ENCODE measurements around the gene KLHL21. TPM values are rescaled to one million over a fixed set of nuclear protein-coding genes. Genes with fewer than 3 reads are reported as not detected.

Gene KLHL21
- total and polyA plus RNA-seq, 9 of the 15 experiments (the other 6 are each of a cell fraction or from before 2014, with no cell fraction given) = 2.1 to 42.1 (median 17.5) TPM

DNA sequence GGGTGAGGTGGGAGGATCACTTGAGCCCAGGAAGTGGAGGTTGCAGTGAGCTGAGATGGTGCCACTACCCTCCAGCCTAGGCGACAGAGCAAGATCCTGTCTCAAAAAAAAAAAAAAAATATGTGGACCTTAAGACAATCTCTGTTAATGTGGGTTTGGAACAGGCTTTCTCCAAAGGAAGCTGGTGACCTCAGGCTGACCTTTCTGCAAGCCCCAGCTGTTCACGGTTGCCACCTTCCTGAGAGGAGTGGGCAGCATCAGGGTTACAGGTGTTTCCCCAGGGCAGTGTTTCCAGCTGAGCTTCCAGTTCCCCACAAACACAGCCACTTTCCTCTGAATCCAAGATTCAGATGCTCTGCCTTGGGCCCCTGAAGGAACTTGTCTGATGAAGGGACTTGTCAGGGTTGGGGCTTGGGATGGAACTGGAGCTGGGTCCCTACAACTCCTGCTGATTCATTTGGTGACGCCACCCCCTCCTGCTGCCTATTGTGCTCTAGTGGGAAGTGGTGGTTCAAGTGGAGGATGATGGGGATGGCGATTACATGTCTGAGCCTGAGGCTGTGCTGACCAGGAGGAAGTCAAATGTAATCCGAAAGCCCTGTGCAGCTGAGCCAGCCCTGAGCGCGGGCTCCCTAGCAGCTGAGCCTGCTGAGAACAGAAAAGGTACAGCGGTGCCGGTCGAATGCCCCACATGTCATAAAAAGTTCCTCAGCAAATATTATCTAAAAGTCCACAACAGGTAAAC is 20.9 kb downstream of the KLHL21 start (continued):
- TF ChIP-seq HDAC2 (IDR thresholded peaks at IDR 0.05) = peak; percentile 36; the same call in 1 of the 2 replicates
- TF ChIP-seq TARDBP (IDR thresholded peaks at IDR 0.05) = no peak
- TF ChIP-seq CBX3 (IDR thresholded peaks at IDR 0.05; ENCODE audit: borderline replicate concordance in 1 of 2, low read length in 2 of 2) = no peak; a peak in 1 of 3 replicates
- TF ChIP-seq SOX6 (IDR thresholded peaks at IDR 0.05) = peak; percentile 68; the same call in 1 of the 2 replicates
- TF ChIP-seq, protein P1, sequence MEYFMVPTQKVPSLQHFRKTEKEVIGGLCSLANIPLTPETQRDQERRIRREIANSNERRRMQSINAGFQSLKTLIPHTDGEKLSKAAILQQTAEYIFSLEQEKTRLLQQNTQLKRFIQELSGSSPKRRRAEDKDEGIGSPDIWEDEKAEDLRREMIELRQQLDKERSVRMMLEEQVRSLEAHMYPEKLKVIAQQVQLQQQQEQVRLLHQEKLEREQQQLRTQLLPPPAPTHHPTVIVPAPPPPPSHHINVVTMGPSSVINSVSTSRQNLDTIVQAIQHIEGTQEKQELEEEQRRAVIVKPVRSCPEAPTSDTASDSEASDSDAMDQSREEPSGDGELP (CRISPR knock-in tag; IDR thresholded peaks at IDR 0.05; ENCODE audit: borderline replicate concordance) = peak; percentile 78
- TF ChIP-seq NFE2 (IDR thresholded peaks at IDR 0.05; ENCODE audit: low read depth) = peak; percentile 84
- TF ChIP-seq GABPB1 (CRISPR knock-in tag; IDR thresholded peaks at IDR 0.05) = peak; percentile 31; the same call in 1 of the 2 replicates
- TF ChIP-seq, protein P2, sequence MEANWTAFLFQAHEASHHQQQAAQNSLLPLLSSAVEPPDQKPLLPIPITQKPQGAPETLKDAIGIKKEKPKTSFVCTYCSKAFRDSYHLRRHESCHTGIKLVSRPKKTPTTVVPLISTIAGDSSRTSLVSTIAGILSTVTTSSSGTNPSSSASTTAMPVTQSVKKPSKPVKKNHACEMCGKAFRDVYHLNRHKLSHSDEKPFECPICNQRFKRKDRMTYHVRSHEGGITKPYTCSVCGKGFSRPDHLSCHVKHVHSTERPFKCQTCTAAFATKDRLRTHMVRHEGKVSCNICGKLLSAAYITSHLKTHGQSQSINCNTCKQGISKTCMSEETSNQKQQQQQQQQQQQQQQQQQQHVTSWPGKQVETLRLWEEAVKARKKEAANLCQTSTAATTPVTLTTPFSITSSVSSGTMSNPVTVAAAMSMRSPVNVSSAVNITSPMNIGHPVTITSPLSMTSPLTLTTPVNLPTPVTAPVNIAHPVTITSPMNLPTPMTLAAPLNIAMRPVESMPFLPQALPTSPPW (CRISPR knock-in tag; IDR thresholded peaks at IDR 0.05) = peak; percentile 18; the same call in 1 of the 2 replicates
- no peak for TF ChIP-seq KLF6 (CRISPR knock-in tag; IDR thresholded peaks at IDR 0.05; ENCODE audit: borderline replicate concordance)
- no peak for TF ChIP-seq ZNF140 (CRISPR knock-in tag; IDR thresholded peaks at IDR 0.05)
- TF ChIP-seq ZBTB9 (CRISPR knock-in tag; IDR thresholded peaks at IDR 0.05) = no peak
- 0 out of 4 replicates have a peak, but pooled peaks of 1 of the 2 experiments have one; percentile 13 for TF ChIP-seq ZMIZ1 (IDR thresholded peaks at IDR 0.05; ENCODE audit: low read depth in 2 of 2, low read length in 2 of 2)
- no peak for TF ChIP-seq NFIX (CRISPR knock-in tag; IDR thresholded peaks at IDR 0.05; ENCODE audit: low read depth)
- TF ChIP-seq RAD21 (CRISPR knock-in tag; conservative IDR thresholded peaks at IDR 0.05 in 1 of 2, IDR thresholded peaks at IDR 0.05 in 1 of 2) = 0 out of 4 replicates have a peak, but pooled peaks of 1 of the 2 experiments have one; percentile 4
- no peak for TF ChIP-seq GTF2E2 (tag; IDR thresholded peaks at IDR 0.05)
- TF ChIP-seq CREB1 (IDR thresholded peaks at IDR 0.05) = no peak
- peak; percentile 40; the same call in 1 of the 2 replicates for TF ChIP-seq CREB1 (CRISPR knock-in tag; IDR thresholded peaks at IDR 0.05)
- TF ChIP-seq CTBP1 (IDR thresholded peaks at IDR 0.05; ENCODE audit: borderline replicate concordance) = peak; percentile 92
- peak; percentile 67 for TF ChIP-seq C11orf30 (IDR thresholded peaks at IDR 0.05; ENCODE audit: low read depth)
- TF ChIP-seq JUND (IDR thresholded peaks at IDR 0.05; ENCODE audit: borderline replicate concordance, low read depth, low read length) = peak; percentile 85
- TF ChIP-seq JUND (tag; IDR thresholded peaks at IDR 0.05; ENCODE audit: borderline replicate concordance, low read depth, low read length) = peak; percentile 66; the same call in 1 of the 3 replicates
